Stimulated activated CD8-positive, alpha-beta memory T cell treated with anti-CD3 and anti-CD28 coated beads, Interleukin-12 subunit alpha, Interleukin-12 subunit beta, amount 100 ng/mL, for 1 hour (primary cell): ENCODE results near the gene CTU1.

ENCODE experiments used
- DNase-seq: peaks from one replicate; pipeline ENCODE4 v3.0.0-alpha.2; 2020; ENCODE audit warnings: low read depth

Gene CTU1

GRCh38 chr19:51131780-51132680 lies 23.8 kb upstream of the CTU1 start:
- no peak for DNase-seq

GRCh38 chr19:51129716-51130115 lies 21.5 kb upstream of the CTU1 start:
- DNase-seq: no peak

- DNase-seq: no peak
Measured at GRCh38 chr19:51128227-51128626, 20.0 kb upstream of the CTU1 start.

GRCh38 chr19:51127755-51128154 lies 19.5 kb upstream of the CTU1 start:
- no peak for DNase-seq

- no peak for DNase-seq
Measured at GRCh38 chr19:51127032-51127431, 18.8 kb upstream of the CTU1 start.

- DNase-seq: no peak
Measured at GRCh38 chr19:51125421-51126075, 17.3 kb upstream of the CTU1 start.

- DNase-seq: no peak
Measured at GRCh38 chr19:51124729-51125128, 16.5 kb upstream of the CTU1 start, which contains the start of gene SIGLEC9. Gene SIGLEC9, plus strand, starts transcription at chr19:51124906. Its CDS starts 69 bp downstream, at chr19:51124975.

- DNase-seq: no peak
Measured at GRCh38 chr19:51124216-51124615, 16.0 kb upstream of the CTU1 start.

GRCh38 chr19:51123802-51124201 lies 15.6 kb upstream of the CTU1 start:
- DNase-seq: no peak

GRCh38 chr19:51123381-51123800 lies 15.2 kb upstream of the CTU1 start:
- no peak for DNase-seq

- DNase-seq: no peak
Measured at GRCh38 chr19:51122112-51122981, 14.1 kb upstream of the CTU1 start.

GRCh38 chr19:51121257-51121656 lies 13.0 kb upstream of the CTU1 start:
- DNase-seq: no peak

GRCh38 chr19:51120160-51120559 lies 12.0 kb upstream of the CTU1 start:
- DNase-seq: no peak

GRCh38 chr19:51119611-51120010 lies 11.4 kb upstream of the CTU1 start:
- no peak for DNase-seq

- DNase-seq: no peak
Measured at GRCh38 chr19:51119101-51119500, 10.9 kb upstream of the CTU1 start.

GRCh38 chr19:51116736-51117286 lies 8.6 kb upstream of the CTU1 start:
- no peak for DNase-seq

- DNase-seq: no peak
Measured at GRCh38 chr19:51114087-51114729, 6.0 kb upstream of the CTU1 start.

GRCh38 chr19:51111606-51112005 lies 3.4 kb upstream of the CTU1 start:
- DNase-seq: no peak

GRCh38 chr19:51110666-51110971 lies 2.4 kb upstream of the CTU1 start:
- no peak for DNase-seq

- DNase-seq: no peak
Measured at GRCh38 chr19:51108805-51109146, 567 bp upstream of the CTU1 start.

GRCh38 chr19:51107406-51108065 lies 673 bp downstream of the CTU1 start:
- no peak for DNase-seq
